ENCODE results near the gene UBE2U. TPM values are rescaled to one million over a fixed set of nuclear protein-coding genes. Genes with fewer than 3 reads are reported as not detected.

Gene UBE2U
- total RNA-seq, 1 experiment from 2014 or later = not detected

DNA sequence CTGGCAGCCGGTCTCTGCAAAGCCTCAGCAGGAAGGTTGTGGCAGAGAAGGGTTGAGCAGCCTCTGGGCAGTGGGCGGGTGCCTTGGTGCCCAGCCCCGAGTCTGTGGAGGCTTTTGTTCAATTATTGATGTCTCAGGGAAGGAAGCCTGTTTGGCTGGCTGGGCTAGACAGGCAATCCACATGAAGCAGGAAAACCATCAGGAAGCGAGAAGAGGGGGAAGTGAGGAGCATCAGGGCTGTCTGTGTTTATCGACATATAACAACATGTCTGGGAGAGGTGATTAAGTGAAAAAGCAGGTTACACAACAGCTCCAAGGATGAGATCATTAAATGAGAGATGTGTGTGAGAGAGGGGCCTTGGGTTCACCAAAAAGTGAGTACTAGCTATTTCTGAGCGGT lies 105.4 kb downstream of the UBE2U start:
- no peak for DNase-seq

DNA sequence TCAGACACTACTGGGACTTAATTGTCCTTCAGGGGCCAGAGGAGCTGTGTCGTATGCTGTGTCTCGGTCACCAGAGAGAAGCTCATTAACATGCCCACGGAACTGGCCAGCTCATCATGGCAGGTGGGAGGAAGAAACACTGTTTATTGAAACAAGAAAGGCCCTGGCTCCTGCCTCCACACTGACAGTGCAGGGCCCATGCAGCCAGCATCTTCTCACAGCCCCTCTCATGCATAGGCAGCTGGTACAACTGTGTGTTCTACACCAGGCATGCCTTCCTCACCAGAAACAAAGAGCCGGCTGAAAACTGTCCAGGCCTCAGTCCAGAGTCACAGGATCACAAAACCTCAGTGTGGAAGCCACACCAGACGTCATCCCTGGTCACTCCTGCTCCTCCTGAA lies 106.0 kb downstream of the UBE2U start:
- H3K36me3 ChIP-seq (replicated peaks; ENCODE audit: control insufficient read depth, insufficient read depth, low read length) = no peaks in the 10 kb centered on the region
- no peak for DNase-seq
- no peak overlapping the region for H3K4me3 ChIP-seq (ENCODE audit: insufficient read depth, low read depth, low read length)
- no peaks in the 10 kb centered on the region for H3K27me3 ChIP-seq (ENCODE audit: control insufficient read depth, insufficient read depth, low read length)

More for the DNA sequence above, 105.4 kb downstream of the UBE2U start:
- Histone ChIP-seq H3K4me3 (ENCODE audit: insufficient read depth, low read depth, low read length) (no peak overlapping the region), H3K27me3 (ENCODE audit: control insufficient read depth, insufficient read depth, low read length) (no peaks in the 10 kb centered on the region), H3K36me3 (replicated peaks; ENCODE audit: control insufficient read depth, insufficient read depth, low read length) (no peaks in the 10 kb centered on the region)

DNA sequence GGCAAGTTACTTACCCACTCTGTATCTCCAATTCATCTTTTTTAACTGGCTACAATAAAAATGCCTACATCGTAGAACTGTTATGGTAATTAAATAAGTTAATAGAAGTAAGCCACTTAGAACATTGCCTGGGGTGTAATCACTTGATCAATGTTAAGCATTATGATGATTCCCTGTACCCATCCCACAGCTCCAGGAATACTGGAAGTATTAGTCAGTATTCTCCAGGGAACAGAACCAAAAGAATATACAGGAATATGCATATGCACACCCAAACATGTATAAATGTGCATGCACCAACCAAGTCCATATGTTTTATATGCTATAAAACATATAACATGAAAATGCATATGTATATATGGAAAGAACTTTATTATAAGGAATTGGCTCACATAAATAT lies 107.3 kb downstream of the UBE2U start:
- Histone ChIP-seq H3K36me3 (replicated peaks; ENCODE audit: control insufficient read depth, insufficient read depth, low read length) (no peaks in the 10 kb centered on the region), H3K27me3 (ENCODE audit: control insufficient read depth, insufficient read depth, low read length) (no peaks in the 10 kb centered on the region), H3K4me3 (ENCODE audit: insufficient read depth, low read depth, low read length) (no peak overlapping the region)
- no peak for DNase-seq

DNA sequence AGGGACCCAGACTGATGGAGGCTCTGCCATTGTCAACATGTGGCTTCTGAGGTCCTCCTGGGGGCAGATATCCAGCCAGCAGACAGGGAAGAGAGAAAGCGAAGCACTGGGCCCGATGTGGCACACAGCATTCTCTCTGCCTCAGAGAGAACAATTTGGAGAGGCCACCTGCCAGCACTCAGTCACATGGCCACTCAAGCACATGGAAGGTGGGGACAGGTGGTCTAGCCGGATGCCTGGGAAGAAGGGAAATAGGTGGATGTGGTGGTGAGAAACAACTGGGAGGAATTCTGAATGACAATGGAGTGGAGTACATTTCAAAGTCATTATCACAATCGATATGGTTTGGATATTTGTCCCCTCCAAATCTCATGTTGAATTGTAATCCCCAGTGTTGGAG lies 109.0 kb downstream of the UBE2U start:
- Histone ChIP-seq H3K27me3 (ENCODE audit: control insufficient read depth, insufficient read depth, low read length) (no peaks in the 10 kb centered on the region), H3K4me3 (ENCODE audit: insufficient read depth, low read depth, low read length) (no peak overlapping the region), H3K36me3 (replicated peaks; ENCODE audit: control insufficient read depth, insufficient read depth, low read length) (no peaks in the 10 kb centered on the region)
- no peak for DNase-seq

DNA sequence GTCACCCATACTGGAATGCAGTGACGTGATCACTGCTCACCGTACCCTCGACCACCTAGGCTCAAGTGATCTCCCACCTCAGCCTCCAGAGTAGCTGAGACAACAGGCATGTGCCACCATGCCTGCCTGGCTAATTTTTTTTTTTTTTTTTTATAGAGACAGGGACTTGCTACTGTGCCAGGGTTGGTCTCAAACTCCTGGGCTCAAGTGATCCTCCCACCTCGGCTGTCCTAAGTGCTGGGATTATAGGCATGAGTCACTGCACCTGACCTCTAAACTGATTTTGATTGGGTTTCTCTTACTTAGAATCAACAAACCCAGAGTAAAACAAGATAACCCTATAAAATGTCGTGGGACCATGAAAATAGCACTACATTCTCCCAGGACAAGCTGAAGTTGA lies 112.0 kb downstream of the UBE2U start:
- H3K4me3 ChIP-seq (ENCODE audit: insufficient read depth, low read depth, low read length) = no peak overlapping the region
- H3K36me3 ChIP-seq (replicated peaks; ENCODE audit: control insufficient read depth, insufficient read depth, low read length) = no peaks in the 10 kb centered on the region
- H3K27me3 ChIP-seq (ENCODE audit: control insufficient read depth, insufficient read depth, low read length) = no peaks in the 10 kb centered on the region
- no peak for DNase-seq

All from H7 (cell line).